ENCODE measurements around the gene NMNAT2.

- TF ChIP-seq POLR2A (IDR thresholded peaks at IDR 0.05) (no peak), CTCF (IDR thresholded peaks at IDR 0.05) (no peak)
These were observed 217.7 kb downstream of the NMNAT2 start for GRCh38 chr1:183200451-183200850.
